HepG2 (cell line): Measurements from ENCODE around the gene IPO8. TPM values are rescaled to one million over a fixed set of nuclear protein-coding genes. Genes with fewer than 3 reads are reported as not detected.

Source experiments
- ATAC-seq: fragments of 200-7000 bp; cut with Tn5 transposase; 3 replicates; pipeline ENCODE4 v1.9.1; 2020; ENCODE audit warnings: mild to moderate bottlenecking, moderate library complexity
- BruUV-seq: library from RNA; stranded (reverse); fragments of 400-500 nt; replicated peaks from 2 replicates; lab custom pipeline; 2021; lab: Mats Ljungman, UMichigan
- CTCF ChIA-PET: fragments of 300-600 bp; formaldehyde crosslinking; extraction: SDS; loops from one replicate; lab custom pipeline; 2021; ENCODE audit warnings: low total read pairs, inconsistent platforms, low intra/inter-chr PET ratio; lab: Yijun Ruan, JAX
- POLR2A ChIA-PET: fragments of 350-600 bp; sonication (Branson Sonifier 250); formaldehyde crosslinking; loops from one replicate; lab custom pipeline; 2020; ENCODE audit warnings: antibody characterized with exemption, inconsistent platforms; lab: Yijun Ruan, JAX
- DNase-seq: peaks from one replicate; pipeline ENCODE4 v3.0.0-alpha.2; 2015; ENCODE audit warnings: low spot score
- FAIRE-seq: peaks from 3 replicates; lab custom pipeline; 2011; peaks lifted over from hg19 to GRCh38; lab: Jason Lieb, UNC
- H2AFZ ChIP-seq: one replicate; pipeline ENCODE4 v1.6.1; 2011; ENCODE audit warnings: low read length, inconsistent platforms
- H3K27ac ChIP-seq: fragments of 300-600 bp; 3 replicates; pipeline ENCODE4 v1.8.0; 2011; ENCODE audit warnings: mixed run types, mild to moderate bottlenecking, mixed read lengths, low read length, inconsistent platforms; ENCODE audit not compliant: insufficient read depth; ENCODE audit errors: extremely low read length
- H3K27me3 ChIP-seq, 2 experiments: fragments of 200-600 bp in 1 of 2; 2 replicates in 1 of 2; 3 replicates in 1 of 2; pipeline versions ENCODE4 v1.6.0 to v1.8.0; 2011; ENCODE audit warnings: low read length in 2 of 2, mild to moderate bottlenecking in 2 of 2, moderate library complexity in 2 of 2, inconsistent platforms in 1 of 2; ENCODE audit not compliant: insufficient read depth in 2 of 2, control insufficient read depth in 1 of 2
- H3K36me3 ChIP-seq, 2 experiments: fragments of 200-600 bp in 1 of 2; replicated peaks in 1 of 2; 2 replicates in 1 of 2; 3 replicates in 1 of 2; pipeline versions ENCODE4 v1.5.1 to v1.8.0; 2011; ENCODE audit warnings: low read length in 2 of 2, inconsistent platforms in 1 of 2; ENCODE audit not compliant: insufficient read depth in 2 of 2, control insufficient read depth in 1 of 2
- H3K4me1 ChIP-seq: 2 replicates; pipeline ENCODE4 v1.5.1; 2012; ENCODE audit warnings: low read length, inconsistent platforms; ENCODE audit not compliant: insufficient read depth
- H3K4me2 ChIP-seq: 2 replicates; pipeline ENCODE4 v1.6.0; 2011; ENCODE audit warnings: low read depth, low read length, inconsistent platforms
- H3K4me3 ChIP-seq, 3 experiments: fragments of 200-600 bp in 1 of 3; sonication (generic), shearing (Covaris generic) in 1 of 3; replicated peaks in 1 of 3; 2 replicates each; pipeline ENCODE4 v1.5.1; 2011 to 2016; ENCODE audit warnings: low read length in 3 of 3, inconsistent platforms in 2 of 3, low read depth in 2 of 3, mild to moderate bottlenecking in 2 of 3, control low read depth in 1 of 3, mixed read lengths in 1 of 3; ENCODE audit not compliant: insufficient read depth in 1 of 3
- H3K79me2 ChIP-seq: one replicate; pipeline ENCODE4 v1.6.1; 2011; ENCODE audit warnings: low read length, inconsistent platforms; ENCODE audit not compliant: insufficient read depth
- H3K9ac ChIP-seq: 2 replicates; pipeline ENCODE4 v1.6.0; 2011; ENCODE audit warnings: mild to moderate bottlenecking, low read depth, low read length, inconsistent platforms; ENCODE audit not compliant: insufficient read depth
- H3K9me3 ChIP-seq: 2 replicates; pipeline ENCODE4 v1.5.1; 2012; ENCODE audit warnings: mild to moderate bottlenecking, low read length
- H4K20me1 ChIP-seq: 2 replicates; pipeline ENCODE4 v1.6.0; 2011; ENCODE audit warnings: inconsistent platforms, mild to moderate bottlenecking, low read length, moderate library complexity; ENCODE audit not compliant: insufficient read depth
- ADNP ChIP-seq: sonication (generic); formaldehyde crosslinking; IDR thresholded peaks from 2 replicates; pipeline ENCODE4 v1.4.0; 2020; ENCODE audit warnings: missing genetic modification reagents
- KDM5B ChIP-seq: sonication (generic); formaldehyde crosslinking; IDR thresholded peaks from 2 replicates; pipeline ENCODE4 v1.4.0; 2020; ENCODE audit warnings: missing genetic modification reagents, mild to moderate bottlenecking, borderline replicate concordance
- MZF1 ChIP-seq: sonication (generic); formaldehyde crosslinking; IDR thresholded peaks from 2 replicates; pipeline ENCODE4 v1.8.1; 2023; ENCODE audit warnings: mild to moderate bottlenecking, missing genetic modification reagents, borderline replicate concordance
- NFATC3 ChIP-seq: sonication (generic); formaldehyde crosslinking; IDR thresholded peaks from 2 replicates; pipeline ENCODE4 v1.5.1; 2020; ENCODE audit warnings: mild to moderate bottlenecking, missing genetic modification reagents
- NR2F6 ChIP-seq, 2 experiments: IDR thresholded peaks; 2 replicates each; pipeline ENCODE4 v1.6.1; 2016; ENCODE audit warnings: antibody characterized with exemption in 1 of 2, mild to moderate bottlenecking in 1 of 2
- PCBP2 ChIP-seq: fragments of 200-400 bp; formaldehyde crosslinking; optimal IDR thresholded peaks from 2 replicates; pipeline ENCODE3; 2018; ENCODE audit warnings: low read length, low read depth; ENCODE audit not compliant: poor library complexity, severe bottlenecking
- RAD21 ChIP-seq: fragments of 450-650 bp; formaldehyde crosslinking; IDR thresholded peaks from 2 replicates; pipeline ENCODE4 v1.5.0; 2020; ENCODE audit warnings: mild to moderate bottlenecking
- SKI ChIP-seq: fragments of 450-650 bp; IDR thresholded peaks from one replicate; pipeline ENCODE4 v1.6.1; 2018; ENCODE audit warnings: mild to moderate bottlenecking; ENCODE audit not compliant: partially characterized antibody
- SOX5 ChIP-seq: IDR thresholded peaks from 2 replicates; pipeline ENCODE4 v1.6.1; 2016; ENCODE audit warnings: borderline replicate concordance
- ZFP90 ChIP-seq: sonication (generic); formaldehyde crosslinking; IDR thresholded peaks from 2 replicates; pipeline ENCODE4 v1.8.0; 2022; ENCODE audit warnings: missing genetic modification reagents, mild to moderate bottlenecking, inconsistent platforms, borderline replicate concordance
- ZNF124 ChIP-seq: sonication (generic); formaldehyde crosslinking; IDR thresholded peaks from 2 replicates; pipeline ENCODE4 v1.4.0; 2020; ENCODE audit warnings: missing genetic modification reagents
- ZNF136 ChIP-seq: sonication (generic); formaldehyde crosslinking; IDR thresholded peaks from 2 replicates; pipeline ENCODE4 v1.8.1; 2022; ENCODE audit warnings: low read depth, mild to moderate bottlenecking, moderate library complexity, missing genetic modification reagents
- ZNF138 ChIP-seq: sonication (generic); formaldehyde crosslinking; IDR thresholded peaks from 2 replicates; pipeline ENCODE4 v1.5.0; 2020; ENCODE audit warnings: mild to moderate bottlenecking, low read depth, missing genetic modification reagents
- ZNF253 ChIP-seq: sonication (generic); formaldehyde crosslinking; IDR thresholded peaks from 2 replicates; pipeline ENCODE4 v1.8.0; 2022; ENCODE audit warnings: mild to moderate bottlenecking, missing genetic modification reagents, borderline replicate concordance
- ZNF468 ChIP-seq: sonication (generic); formaldehyde crosslinking; IDR thresholded peaks from 2 replicates; pipeline ENCODE4 v1.8.0; 2022; ENCODE audit warnings: mild to moderate bottlenecking, moderate library complexity, missing genetic modification reagents
- ZNF614 ChIP-seq: IDR thresholded peaks from 2 replicates; pipeline ENCODE4 v1.6.1; 2018; ENCODE audit warnings: missing biosample characterization, missing genetic modification reagents, inconsistent platforms, borderline replicate concordance
- ZNF879 ChIP-seq: sonication (generic); formaldehyde crosslinking; IDR thresholded peaks from 2 replicates; pipeline ENCODE4 v1.8.1; 2023; ENCODE audit warnings: missing genetic modification reagents
- WGBS: methylation state at CpG from one replicate; pipeline ENCODE4 v1.1.6; 2017; ENCODE audit warnings: low lambda C conversion rate; 5-methylcytosine and 5-hydroxymethylcytosine counted together
- in situ Hi-C: cut with HindIII; loops from 2 replicates; pipeline ENCODE4 v1.10.0; 2017; ENCODE audit warnings: low pct_unique_long_range_greater_than_20kb; ENCODE audit not compliant: extremely low pct_ligation_motif_present
- intact Hi-C: fragments of 100-400 bp; cut with micrococcal nuclease; formaldehyde crosslinking; loops from one replicate; pipeline ENCODE4 v1.10.0; 2022; ENCODE audit not compliant: unreplicated experiment
- polyA plus RNA-seq, 8 experiments: library from polyadenylated mRNA; depleted of rRNA in 3 of 8; stranded (reverse) in 7 of 8; unstranded in 1 of 8; fragments of >200 nt; fragmentation: Illumina TruSeq in 4 of 8; extraction: Trizol in 4 of 8; gene quantifications; 2 replicates each; pipeline versions ENCODE4 v1.2.1 to v1.2.3, GENCODE V29; 2011 to 2016; ENCODE audit warnings: low read depth in 4 of 8, missing spikeins in 1 of 8, mixed read lengths in 1 of 8; ENCODE audit not compliant: insufficient read depth in 1 of 8
- total RNA-seq, 5 experiments: library from RNA; depleted of rRNA; stranded (reverse); fragments of >200 nt; fragmentation: Illumina TruSeq; extraction: Trizol; gene quantifications; 2 replicates each; pipeline ENCODE4 v1.2.3, GENCODE V29; 2016; ENCODE audit warnings: low read depth in 1 of 5
- TF ChIP-seq, protein P1 (sequence below): sonication (generic); formaldehyde crosslinking; IDR thresholded peaks from 2 replicates; pipeline ENCODE4 v1.4.0; 2020; ENCODE audit warnings: missing genetic modification reagents
- TF ChIP-seq, protein P2 (sequence below): sonication (generic); formaldehyde crosslinking; IDR thresholded peaks from 2 replicates; pipeline ENCODE4 v1.8.1; 2023; ENCODE audit warnings: mild to moderate bottlenecking, missing genetic modification reagents

The IPO8 gene
- total and polyA plus RNA-seq, 2 of the 13 experiments (the other 11 are each of a cell fraction or from before 2014, with no cell fraction given) = 6.3 to 21.8 TPM

DNA sequence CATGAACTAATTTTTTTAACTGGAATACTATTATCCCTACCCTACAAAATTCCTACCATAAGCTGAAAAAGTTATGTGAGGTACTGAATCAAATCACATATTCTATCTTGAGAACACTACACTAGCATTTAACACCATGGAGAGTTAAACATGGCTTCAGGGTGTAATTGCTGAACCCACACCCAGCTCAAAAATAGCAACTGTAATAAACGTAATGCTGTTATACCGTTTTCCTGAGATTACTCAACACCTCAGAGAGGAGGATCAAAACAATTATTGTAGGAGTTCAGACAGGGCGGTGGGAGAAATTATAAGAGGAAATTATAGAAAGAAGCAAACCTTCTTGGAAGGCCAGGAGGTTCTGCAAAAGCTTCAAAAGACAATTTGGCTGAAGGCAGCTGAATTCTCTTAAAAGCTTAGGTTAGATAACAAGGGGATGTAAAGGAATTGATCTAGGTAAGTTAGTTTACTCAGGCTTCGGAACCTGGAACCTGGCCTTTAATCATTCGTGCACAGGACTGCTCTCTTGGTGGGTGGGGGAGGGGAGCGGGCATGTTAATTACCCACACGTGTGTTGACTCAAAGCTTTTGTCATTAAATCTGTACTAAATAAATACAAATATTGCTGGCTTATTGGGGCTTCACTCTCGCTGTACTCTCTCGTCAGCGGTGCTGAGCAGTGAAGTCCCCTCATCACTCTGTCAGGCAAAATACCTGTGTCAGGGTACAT, 12.1 kb upstream of the IPO8 start:
- in situ Hi-C loops = no loop called here
- POLR2A ChIA-PET = interaction anchor here (1.0 kb wide), 1 partner anchor 12 kb away, joined by 5 read pairs; the partner anchor contains the start of gene IPO8

DNA sequence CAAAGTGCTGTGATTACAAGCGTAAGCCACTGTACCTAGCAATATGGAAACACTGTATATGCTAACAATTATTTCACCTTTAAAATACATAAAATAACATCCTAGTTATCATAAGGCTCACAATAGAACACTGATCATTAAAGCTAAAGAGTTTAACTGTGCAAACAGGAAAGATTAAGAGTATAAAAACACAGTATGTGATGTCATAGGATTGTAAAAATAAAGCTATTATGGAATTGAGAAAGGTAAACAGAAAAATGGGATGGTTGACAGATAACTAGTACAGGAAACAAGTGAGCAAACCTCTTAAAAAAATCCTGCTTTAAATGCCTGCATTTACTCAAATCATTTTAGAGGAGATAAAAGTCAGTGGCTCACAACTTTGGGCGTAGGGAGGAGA, 10.8 kb upstream of the IPO8 start:
- TF ChIP-seq ZNF138 (no peak), SKI (no peak), SOX5 (no peak), MZF1 (CRISPR knock-in tag) (no peak), ZNF614 (CRISPR knock-in tag) (no peak), ZNF879 (CRISPR knock-in tag) (no peak), ZFP90 (CRISPR knock-in tag) (no peak)
- TF ChIP-seq, protein P1, sequence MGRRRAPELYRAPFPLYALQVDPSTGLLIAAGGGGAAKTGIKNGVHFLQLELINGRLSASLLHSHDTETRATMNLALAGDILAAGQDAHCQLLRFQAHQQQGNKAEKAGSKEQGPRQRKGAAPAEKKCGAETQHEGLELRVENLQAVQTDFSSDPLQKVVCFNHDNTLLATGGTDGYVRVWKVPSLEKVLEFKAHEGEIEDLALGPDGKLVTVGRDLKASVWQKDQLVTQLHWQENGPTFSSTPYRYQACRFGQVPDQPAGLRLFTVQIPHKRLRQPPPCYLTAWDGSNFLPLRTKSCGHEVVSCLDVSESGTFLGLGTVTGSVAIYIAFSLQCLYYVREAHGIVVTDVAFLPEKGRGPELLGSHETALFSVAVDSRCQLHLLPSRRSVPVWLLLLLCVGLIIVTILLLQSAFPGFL (CRISPR knock-in tag) = no peak
- TF ChIP-seq, all 625 proteins: peak for 0
- Histone ChIP-seq H3K4me3 (no peak overlapping the region), H3K36me3 (peaks cover 4 to 21% of the 10 kb centered on the region in 2 experiments; a peak in 4 of 5 replicates), H3K27ac (no peak overlapping the region), H4K20me1 (no peaks in the 10 kb centered on the region), H3K4me2 (no peak overlapping the region), H3K9ac (no peak overlapping the region), H3K4me1 (no peaks in the 10 kb centered on the region), H3K9me3 (no peaks in the 10 kb centered on the region), H2AFZ (no peak overlapping the region), H3K27me3 (no peaks in the 10 kb centered on the region), H3K79me2 (no peaks in the 10 kb centered on the region)
- intact Hi-C loops (no loop called here), in situ Hi-C loops (no loop called here)
- ATAC-seq (no peak), FAIRE-seq (no peak), DNase-seq (no peak)
- POLR2A ChIA-PET = no interaction called here
- 98% methylated on average over 2 of the region's 2 CpGs for WGBS
- no TSS peak for BruUV-seq
- CTCF ChIA-PET = no interaction called here

More for the DNA sequence above, 12.1 kb upstream of the IPO8 start:
- no peak overlapping the region for H3K27ac ChIP-seq
- DNase-seq = no peak
- no peak overlapping the region for H2AFZ ChIP-seq
- H3K4me3 ChIP-seq = no peak overlapping the region
- H3K4me2 ChIP-seq = no peak overlapping the region
- WGBS = 94% methylated on average over 10 of the region's 10 CpGs
- no peaks in the 10 kb centered on the region for H3K27me3 ChIP-seq
- H3K79me2 ChIP-seq = no peaks in the 10 kb centered on the region
- intact Hi-C loops = no loop called here
- BruUV-seq = no TSS peak
- no peaks in the 10 kb centered on the region for H4K20me1 ChIP-seq
- peaks cover 4 to 23% of the 10 kb centered on the region in 2 experiments for H3K36me3 ChIP-seq
- TF ChIP-seq ZNF136 (CRISPR knock-in tag) = no peak
- TF ChIP-seq ZNF468 (CRISPR knock-in tag) = no peak
- TF ChIP-seq KDM5B (CRISPR knock-in tag) = no peak
- TF ChIP-seq PCBP2 = no peak
- no peak for TF ChIP-seq NFATC3 (CRISPR knock-in tag)
- no peak for TF ChIP-seq ADNP (CRISPR knock-in tag)
- no peak for TF ChIP-seq ZNF253 (CRISPR knock-in tag)
- no peak for TF ChIP-seq ZNF124 (CRISPR knock-in tag)
- TF ChIP-seq NR2F6 (IDR thresholded peaks at IDR 0.05) = no peak
- no peak for TF ChIP-seq NR2F6 (CRISPR knock-in tag; IDR thresholded peaks at IDR 0.05)
- TF ChIP-seq, protein P2, sequence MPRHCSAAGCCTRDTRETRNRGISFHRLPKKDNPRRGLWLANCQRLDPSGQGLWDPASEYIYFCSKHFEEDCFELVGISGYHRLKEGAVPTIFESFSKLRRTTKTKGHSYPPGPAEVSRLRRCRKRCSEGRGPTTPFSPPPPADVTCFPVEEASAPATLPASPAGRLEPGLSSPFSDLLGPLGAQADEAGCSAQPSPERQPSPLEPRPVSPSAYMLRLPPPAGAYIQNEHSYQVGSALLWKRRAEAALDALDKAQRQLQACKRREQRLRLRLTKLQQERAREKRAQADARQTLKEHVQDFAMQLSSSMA (CRISPR knock-in tag) = no peak
- TF ChIP-seq RAD21 (CRISPR knock-in tag) = no peak
- no peaks in the 10 kb centered on the region for H3K4me1 ChIP-seq
- FAIRE-seq = no peak
- ATAC-seq = no peak
- CTCF ChIA-PET = no interaction called here
- no peak overlapping the region for H3K9ac ChIP-seq
- H3K9me3 ChIP-seq = no peaks in the 10 kb centered on the region
